Stimulated activated CD8-positive, alpha-beta memory T cell treated with anti-CD3 and anti-CD28 coated beads, Interleukin-12 subunit alpha, Interleukin-12 subunit beta, amount 100 ng/mL, for 24 hours (primary cell): ENCODE results near the gene SEC14L2.

Source experiments
- DNase-seq: peaks from one replicate; pipeline ENCODE4 v3.0.0-alpha.2; 2020; ENCODE audit errors: extremely low read depth

Gene SEC14L2

DNA sequence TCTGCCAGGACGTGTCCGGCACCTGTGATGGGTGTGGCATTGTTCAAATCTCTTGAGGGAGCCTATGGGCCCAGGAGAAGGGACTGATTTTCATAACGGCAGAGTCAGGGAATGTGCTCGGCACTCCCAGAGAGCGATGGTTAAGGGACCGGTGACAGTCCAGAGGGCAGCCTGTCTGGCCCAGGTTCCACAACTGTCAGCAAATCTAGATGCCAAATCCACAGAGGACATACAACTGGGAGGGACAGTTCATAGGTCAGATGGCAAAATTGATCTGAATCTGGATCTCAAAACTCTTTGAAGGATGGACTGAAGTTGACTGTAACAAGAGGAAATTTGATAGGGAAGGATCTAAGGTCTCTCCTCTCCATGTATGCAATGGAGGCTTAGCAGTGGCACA, 7.5 kb downstream of the SEC14L2 start:
- DNase-seq: no peak

DNA sequence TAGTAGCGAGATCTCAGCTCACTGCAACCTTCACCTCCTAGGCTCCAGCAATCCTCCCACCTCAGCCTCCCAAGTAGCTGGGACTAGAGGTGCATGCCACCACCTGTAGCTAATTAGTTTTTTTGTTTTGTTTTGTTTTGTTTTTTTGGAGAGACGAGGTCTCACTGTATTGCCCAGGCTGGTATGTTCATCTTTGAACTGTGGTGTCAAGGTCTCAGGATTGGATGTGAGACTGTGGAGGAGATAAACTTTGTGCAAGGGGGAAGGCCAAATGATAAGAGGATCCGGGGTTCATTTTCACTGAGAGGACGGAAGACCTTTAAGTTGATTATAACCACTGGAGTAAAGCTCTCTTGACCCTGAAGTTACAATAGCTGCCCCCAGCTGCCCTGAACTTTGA, 8.9 kb downstream of the SEC14L2 start:
- no peak for DNase-seq

DNA sequence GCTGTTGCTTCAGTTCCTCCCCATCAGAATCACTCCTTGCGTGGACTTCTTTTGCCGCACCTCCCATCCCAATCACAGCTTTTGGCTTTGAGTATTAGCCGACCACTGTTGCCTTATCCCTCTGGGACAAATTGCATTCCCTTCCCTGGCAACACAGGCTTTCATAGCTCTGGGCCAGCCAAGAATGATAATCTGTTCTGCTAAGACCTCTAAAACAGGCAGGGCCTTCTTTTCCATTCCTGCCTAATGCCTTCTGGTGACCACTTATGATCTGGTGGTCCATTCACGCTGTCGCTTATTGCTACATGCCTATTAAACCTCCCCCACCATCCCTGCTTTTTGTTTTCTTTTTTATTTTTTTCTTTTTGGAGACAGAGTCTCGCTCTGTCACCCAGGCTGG, 9.6 kb downstream of the SEC14L2 start:
- DNase-seq: no peak

DNA sequence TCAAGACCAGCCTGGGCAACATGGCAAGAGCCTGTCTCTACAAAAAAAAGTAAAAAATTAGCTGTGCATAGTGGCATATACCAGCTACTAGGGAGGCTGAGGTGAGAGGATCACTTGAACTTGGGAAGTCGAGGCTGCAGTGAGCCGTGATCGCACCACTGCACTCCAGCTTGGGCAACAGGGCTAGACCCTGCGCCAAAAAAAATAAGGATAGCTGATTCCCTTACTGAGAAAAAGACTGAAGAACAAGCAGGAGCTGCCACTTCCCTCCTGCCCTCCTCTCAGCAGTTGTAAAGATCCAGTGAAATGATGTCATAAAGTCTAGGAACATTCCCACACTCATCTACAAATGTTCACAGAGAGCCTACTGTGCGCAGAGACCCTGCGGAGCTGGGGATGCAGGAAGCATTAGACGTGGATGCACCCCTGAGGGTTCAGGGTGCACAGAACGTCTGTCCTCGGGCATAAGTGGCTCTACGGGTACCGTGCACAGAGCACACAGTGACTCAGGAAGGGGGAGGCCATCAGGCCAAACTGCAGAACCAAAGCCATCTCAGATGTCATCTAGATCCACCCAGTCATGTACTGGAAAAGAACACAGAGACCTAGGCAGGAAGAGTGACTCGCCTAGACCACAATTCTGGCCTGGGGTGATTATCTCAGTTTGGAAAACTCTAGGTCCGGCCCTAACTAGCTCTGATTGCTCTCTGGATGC, 11.7 kb downstream of the SEC14L2 start:
- DNase-seq: no peak

DNA sequence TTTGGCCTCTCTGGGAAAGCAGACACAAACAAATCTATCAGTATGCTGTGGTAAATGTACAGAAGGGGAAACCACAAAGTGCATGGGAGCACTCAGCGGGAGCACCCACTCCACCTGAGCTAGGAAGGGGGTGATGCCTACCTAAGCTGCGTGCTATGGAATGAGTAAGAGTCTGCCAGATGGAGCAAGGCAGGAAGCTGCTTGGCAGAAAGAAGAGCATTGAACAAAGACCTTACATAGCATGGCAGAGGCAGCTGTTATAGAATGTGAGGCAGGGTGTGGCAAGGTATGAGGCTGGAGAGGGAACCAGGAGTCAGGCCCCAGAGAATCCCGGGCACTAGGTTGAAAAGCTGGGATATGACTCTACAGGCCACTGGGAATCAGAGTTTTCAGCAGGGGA, 15.0 kb downstream of the SEC14L2 start:
- no peak for DNase-seq

DNA sequence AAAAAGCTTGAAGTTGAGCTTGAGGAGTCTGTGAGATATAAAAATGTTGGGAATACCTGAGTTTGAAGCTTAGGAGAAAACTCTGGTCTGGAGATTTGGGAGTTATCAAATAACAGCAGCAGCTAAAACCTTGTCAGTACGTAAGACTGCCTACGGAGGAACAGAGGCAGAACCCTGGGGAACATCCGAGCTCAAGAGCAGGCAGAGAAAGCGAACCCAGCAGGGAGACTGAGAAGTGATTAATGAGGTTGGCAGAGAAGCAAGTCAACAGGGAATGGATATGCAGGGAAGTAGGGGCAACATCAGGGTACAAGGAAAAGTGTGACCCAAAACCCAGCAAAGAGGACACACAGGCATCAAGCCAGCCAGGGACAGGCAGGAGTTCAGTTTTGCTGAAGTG, 16.2 kb downstream of the SEC14L2 start:
- no peak for DNase-seq

DNA sequence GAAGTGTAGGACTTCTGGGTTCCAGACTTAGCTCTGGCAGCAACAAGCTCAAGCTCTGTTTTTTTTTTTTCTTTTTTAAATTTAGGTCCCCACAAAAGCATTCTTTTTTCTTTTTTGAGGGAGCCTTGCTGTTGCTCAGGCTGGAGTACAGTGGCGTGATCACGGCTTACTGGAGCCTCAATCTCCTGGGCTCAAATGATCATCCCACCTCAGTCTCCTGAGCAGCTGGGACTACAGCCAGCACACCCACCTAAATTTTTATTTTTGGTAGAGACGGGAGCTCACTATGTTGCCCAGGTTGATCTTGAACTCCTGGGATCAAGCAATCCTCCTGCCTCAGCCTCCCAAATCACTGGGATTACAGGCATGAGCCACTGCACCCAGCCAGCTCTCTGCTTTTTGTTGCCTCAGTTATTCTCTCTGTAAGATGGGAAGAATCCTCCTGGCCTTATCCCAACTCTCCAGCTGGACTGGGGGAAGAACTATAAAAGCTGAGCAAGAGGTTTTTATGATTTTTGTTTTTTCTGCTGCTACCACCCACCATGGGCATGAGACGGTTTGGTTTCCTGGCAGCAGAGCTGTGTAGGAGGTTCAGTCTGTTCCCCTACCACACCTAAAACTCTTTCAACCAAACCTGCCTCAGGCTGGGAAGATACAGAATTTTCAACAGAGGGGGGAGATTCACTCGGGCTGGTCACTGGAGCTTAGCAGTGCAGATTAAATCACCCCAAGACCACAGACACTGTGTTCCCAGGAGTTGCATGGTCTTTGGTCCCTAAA, 17.1 kb downstream of the SEC14L2 start:
- no peak for DNase-seq

DNA sequence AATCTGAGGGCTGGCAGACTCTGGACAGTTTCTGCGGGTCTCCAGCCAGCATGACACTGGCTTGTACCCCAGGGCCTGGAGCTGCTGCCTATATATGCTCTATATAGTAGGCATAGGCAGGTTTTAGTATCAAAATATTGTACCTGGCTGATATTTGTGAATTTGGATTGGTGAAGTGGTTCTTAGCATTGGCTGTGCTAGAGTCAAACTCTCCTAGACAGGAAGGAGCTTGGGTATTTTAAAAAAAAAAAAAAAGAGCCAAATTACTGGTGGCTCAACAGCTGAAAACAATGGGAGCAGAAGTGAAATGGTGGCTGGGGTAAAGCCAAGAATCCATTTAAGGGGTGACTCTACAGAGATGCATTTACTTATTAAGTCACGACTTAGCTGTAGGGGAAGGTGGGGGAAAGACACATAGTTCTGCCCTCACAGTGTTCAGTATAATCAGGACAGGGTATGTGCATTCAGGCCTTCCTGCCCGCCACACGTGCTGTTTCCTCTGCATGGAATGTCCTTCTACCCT, 17.8 kb downstream of the SEC14L2 start:
- no peak for DNase-seq

DNA sequence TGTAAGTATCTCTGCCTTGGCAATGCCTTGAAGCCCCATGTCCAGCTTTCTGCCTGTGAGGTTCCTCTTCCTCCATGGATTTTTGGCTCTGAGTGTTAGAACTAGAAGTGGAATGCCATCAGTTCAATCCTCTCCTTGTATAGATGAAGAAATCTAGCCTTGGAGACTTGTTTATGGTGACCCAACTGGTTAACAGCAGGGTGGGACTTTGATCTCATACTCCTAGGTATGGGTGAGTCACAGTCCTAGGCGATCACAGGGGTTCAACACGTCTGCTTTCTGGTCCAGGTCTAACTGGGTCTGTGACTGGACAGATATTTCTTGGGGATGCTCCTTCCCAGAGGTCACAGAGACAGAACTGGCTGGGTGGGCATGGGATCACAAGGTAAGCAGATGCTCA, 19.6 kb downstream of the SEC14L2 start:
- DNase-seq: no peak

DNA sequence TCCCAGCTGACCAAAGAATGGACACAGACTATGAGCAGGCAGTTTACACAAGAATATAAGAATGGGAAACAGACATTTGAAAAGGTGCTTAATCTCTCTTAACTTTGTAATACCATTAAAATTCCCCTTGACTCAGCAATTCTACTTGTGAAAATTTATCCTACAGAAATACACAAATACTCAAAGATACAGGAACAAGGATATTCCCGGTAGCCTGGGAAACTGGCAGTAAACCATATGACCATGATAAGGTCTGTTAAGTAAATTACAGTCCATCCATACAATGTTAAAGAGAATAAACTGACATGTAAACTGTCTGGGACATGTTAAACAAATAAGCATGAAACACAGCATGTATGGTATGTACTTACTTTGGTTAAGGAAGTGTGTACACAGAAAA, 20.0 kb downstream of the SEC14L2 start:
- no peak for DNase-seq

DNA sequence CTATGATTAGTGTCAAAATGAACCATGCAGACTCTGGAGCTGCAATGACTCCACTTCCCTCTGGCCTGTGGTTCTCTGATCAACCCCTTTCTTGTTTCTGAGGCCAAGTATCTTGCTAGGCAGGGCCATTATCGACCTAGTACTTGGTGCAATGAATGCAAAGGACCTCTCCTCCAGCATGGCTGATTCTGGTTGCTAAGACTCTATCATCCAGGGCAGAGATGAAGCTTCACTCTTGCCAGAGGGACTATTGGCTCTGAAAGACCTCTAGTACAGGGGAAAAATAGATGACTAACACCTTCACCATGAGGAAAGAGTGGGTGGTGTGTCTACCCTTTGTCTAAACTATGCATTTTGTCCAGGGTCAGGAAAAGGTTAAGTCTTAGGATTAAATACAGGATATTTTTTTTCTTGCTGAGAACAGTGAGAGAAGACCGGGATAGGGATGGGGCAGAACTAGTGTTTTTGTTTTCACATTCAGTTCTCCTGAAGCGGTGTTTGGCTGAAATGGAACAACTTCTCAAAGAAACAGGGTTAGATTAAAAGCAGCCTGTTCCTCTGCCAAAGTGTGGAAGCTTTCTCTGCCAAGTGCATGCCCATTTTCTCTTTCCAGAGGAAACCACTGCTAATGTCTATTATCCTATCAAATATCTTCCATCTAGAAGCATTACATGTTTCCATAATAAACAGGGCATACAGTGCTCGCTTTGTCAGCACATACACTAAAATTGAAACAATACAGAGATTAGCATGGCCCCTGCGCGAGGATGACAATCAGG, 23.7 kb downstream of the SEC14L2 start:
- no peak for DNase-seq

DNA sequence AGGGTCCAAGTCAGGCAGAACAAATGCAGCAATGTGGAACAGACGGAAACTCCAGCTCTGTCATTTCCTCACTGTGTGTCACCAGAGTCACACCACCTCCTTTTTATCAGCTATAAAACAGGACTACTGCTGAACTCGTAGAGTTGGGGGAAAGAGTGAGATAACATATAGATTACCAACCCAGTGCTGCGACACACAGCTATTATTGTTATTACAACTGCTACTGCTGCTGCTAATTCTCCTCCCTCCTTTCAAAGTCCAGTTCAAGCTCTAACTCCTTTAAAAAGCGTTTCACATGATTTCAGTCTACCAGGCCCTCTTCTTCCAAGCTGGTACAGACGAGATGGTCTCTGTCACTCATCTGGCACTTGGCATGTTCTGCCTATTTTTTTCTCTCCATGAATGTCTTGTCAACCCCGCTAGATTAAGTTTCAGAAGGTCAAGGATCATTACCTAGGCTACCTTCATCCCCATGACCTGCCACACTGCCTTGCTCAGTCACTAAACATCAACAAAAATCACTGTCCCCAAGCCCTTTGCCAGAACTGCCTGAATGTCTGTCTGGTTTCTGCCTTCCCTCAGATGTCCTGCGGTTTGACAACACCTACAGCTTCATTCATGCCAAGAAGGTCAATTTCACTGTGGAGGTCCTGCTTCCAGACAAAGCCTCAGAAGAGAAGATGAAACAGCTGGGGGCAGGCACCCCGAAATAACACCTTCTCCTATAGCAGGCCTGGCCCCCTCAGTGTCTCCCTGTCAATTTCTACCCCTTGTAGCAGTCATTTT, 25.1 kb downstream of the SEC14L2 start:
- DNase-seq: no peak

DNA sequence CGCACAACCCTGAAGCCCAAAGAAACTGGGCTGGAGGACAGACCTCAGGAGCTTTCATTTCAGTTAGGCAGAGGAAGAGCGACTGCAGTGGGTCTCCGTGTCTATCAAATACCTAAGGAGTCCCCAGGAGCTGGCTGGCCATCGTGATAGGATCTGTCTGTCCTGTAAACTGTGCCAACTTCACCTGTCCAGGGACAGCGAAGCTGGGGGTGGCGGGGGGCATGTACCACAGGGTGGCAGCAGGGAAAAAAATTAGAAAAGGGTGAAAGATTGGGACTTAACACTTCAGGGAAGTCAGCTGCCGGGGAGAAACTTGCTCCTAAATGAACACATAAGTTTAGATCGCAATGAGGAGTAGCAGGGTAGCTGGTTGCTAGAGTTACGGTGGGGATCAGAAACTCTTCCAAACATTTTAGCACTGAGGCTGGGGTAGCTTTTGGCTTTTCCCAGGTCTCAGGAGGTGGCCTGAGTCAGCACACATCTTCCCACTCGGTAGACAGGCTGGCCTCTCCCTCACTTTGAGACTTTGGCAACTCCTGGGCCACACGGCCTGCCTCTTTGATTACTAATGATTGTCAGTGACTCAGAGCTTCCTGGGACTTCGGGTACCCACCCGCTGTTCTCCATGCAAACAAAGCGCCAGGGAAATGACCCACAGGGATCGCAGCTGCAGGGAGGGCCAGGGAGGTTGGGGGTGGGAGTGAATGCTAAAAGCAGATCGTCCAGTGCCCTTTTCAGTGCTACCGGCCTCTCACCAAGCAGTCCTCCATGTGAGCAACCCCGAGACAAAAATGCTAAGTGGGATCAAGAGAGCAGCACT, 25.9 kb downstream of the SEC14L2 start:
- no peak for DNase-seq

DNA sequence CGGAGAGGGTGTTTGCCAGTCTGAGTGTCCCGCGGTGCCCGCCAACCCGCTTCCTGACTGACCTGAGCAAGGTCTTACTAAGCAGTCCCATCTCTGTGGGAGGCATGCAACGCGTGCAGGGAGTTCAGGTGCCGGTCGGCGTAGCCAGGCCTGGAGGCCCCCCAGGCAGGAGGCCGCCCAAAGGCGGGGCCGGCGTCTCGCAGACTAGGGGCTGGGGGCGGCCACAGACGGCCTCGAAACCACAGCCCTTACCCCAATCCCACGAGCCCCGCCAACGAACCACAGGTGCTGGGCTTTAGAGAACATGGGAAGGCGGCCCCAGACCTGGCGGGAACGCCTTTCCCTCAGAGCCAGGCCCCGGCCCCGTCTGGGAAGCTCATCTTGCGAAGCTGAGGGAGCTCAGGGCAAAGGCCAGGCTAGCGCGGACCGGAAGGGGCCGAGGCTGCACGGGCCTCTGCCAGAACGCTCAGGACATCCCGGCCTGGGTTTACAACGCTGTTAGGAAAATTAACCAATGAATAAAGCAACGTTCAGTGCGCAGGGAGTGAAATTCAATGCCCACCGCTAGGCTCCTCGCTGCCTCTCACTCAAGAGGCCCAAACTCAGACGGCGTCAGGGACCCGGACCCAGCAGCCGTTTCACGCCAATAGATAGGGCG, 26.6 kb downstream of the SEC14L2 start:
- DNase-seq: peak; percentile 27

DNA sequence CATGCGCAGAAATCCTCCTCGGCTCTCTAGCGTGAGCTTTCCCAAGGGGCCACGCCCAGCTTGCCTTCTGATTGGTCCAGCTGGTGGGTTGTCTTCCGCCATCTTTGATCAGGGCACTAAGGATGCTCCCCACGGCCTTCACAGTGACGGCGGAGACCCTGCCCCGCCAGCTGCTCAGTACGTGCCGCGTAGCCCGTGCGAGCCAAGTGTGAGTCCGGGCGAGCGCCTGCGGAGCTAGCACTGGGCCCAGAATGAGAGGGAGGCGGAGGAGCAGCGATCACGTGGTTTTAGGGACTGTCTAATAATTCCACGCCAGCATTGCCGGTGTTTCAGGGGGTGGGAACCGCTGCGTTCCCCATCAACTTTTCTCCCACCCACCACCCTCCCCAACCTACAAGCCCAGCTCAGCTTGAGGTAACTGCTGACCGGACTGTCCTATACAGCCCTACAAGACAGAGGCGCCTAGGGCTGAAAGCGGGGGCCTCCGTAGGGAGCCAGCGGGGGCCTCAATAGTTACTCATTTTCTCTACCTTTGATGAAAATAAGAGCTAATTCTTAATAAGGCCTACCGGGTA, 27.2 kb downstream of the SEC14L2 start:
- peak; percentile 94 for DNase-seq

DNA sequence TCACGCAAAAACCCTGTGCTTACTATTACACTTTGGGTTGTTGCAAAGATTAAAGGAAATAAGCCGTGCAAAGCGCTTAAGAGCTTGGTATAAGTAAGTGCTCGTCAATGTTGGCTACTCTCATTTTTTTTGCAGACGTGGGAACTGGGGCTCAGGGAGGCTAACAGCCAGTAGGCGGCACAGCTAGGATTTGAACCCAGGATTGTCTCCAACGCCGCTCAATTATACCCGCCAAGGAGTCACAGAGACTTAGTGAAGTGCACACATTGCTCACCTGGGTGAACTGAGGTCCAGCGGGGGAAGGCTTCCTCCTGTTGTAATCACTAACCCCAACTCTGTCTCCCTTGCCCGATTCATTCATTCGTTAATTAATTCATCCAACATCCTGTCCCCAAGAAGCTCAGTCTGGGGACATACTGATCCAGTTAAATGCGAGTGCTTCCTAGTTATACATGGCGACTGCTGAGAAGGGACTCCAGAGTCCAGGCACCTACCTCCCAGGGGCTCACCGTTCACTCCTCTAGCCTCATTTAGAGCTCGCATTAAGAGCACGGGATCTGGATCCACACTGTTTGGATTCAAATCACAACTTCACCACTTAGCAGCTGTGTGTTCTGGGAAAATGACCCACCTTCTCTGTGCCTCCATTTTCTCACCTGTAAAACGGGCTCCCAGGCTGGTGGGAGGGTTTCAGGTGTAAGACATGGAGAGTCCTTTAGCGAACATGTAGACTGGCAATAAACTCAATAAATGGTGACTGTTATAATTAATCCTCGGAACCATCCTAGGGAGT, 27.9 kb downstream of the SEC14L2 start:
- no peak for DNase-seq

DNA sequence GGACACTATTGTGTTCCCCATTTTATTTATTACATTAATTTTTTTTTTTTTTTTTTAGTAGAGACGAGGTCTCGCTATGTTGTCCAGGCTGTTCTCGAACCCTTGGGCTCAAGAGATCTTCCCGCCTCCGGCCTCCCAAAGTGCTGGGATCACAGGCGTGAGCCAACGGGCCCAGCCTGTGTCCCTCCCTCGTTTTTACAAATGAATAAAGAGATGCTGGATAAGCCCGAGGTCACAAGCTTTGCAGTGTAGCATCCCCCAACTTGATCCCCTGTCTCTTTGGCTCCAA, 28.5 kb downstream of the SEC14L2 start:
- no peak for DNase-seq

DNA sequence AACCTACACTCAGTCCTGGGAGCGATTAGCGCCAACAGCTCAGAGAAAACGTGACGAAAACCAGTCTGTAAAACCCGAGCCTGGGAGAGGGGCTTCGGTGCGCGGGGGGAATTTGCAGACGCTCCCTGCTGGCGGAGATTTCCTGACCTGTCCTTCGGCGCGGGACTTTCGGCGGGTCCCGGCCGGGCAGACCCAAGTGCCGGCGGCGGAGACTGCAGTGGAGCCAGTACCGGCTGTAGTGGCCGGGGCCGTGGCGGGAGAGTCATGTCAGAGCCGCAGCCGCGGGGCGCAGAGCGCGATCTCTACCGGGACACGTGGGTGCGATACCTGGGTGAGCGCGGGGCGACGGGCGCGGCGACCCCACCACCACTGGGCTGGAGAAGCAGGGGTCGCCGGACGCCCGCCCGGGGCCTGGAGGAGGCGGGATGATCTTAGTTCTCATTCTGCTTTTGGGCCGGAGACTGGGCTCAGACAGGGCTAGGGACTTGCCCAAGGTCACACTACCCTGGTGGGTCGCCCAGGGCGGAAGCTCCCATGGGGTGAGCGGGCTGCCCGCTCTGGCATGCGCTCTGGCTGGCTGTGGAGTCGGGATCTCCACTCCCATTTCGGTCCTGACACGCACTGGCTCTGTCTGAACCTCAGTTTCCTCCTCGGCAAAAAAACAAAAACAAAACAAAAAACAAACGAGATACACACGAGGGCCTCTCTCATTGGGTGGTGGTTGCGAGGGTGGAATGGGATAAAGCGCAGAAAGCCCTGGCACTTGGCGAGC, 29.0 kb downstream of the SEC14L2 start, which contains the start of gene MTFP1:
Gene MTFP1 (plus strand): TSS at position 153 of the 772 bp plus-strand sequence. CDS start 112 bp downstream, at position 265.
- no peak for DNase-seq
